Endothelial cell of umbilical vein (primary cell): ENCODE data around the gene ARHGAP15. TPM values are rescaled to one million over a fixed set of nuclear protein-coding genes. Genes with fewer than 3 reads are reported as not detected.

Source experiments
- BruUV-seq: library from RNA; stranded (reverse); fragments of 400-500 nt; replicated peaks from 2 replicates; lab custom pipeline; 2021; lab: Mats Ljungman, UMichigan
- CTCF ChIA-PET: fragments of 300-600, 350-600 bp; sonication (Branson Sonifier 250); formaldehyde crosslinking; loops from one replicate; lab custom pipeline; 2021; ENCODE audit warnings: antibody characterized with exemption, inconsistent platforms; lab: Charles Lee
- POLR2A ChIA-PET: fragments of 300-600, 350-600 bp; sonication (Branson Sonifier 250); formaldehyde crosslinking; loops from one replicate; lab custom pipeline; 2021; ENCODE audit warnings: antibody characterized with exemption, inconsistent platforms; lab: Charles Lee
- DNase-seq: peaks from one replicate; pipeline ENCODE4 v3.0.0-alpha.2; 2011; ENCODE audit warnings: low read depth, low spot score
- FAIRE-seq: peaks from 2 replicates; lab custom pipeline; 2011; peaks lifted over from hg19 to GRCh38; lab: Jason Lieb, UNC
- H2AFZ ChIP-seq: 2 replicates; pipeline ENCODE4 v1.6.0; 2012; ENCODE audit warnings: low read depth, low read length, control low read depth, inconsistent platforms
- H3K27ac ChIP-seq: 2 replicates; pipeline ENCODE4 v1.5.1; 2011; ENCODE audit warnings: low read depth, mild to moderate bottlenecking, control low read depth, low read length, moderate library complexity; ENCODE audit not compliant: insufficient read depth
- H3K27me3 ChIP-seq, 2 experiments: 2 replicates each; pipeline versions ENCODE4 v1.6.0 to v1.6.1; 2011; ENCODE audit warnings: low read length in 2 of 2, mixed read lengths in 1 of 2; ENCODE audit not compliant: control insufficient read depth in 2 of 2, insufficient read depth in 2 of 2
- H3K36me3 ChIP-seq, 2 experiments: 2 replicates in 1 of 2; 3 replicates in 1 of 2; pipeline ENCODE4 v1.5.1; 2011; ENCODE audit warnings: low read length in 2 of 2, mild to moderate bottlenecking in 1 of 2, moderate library complexity in 1 of 2; ENCODE audit not compliant: control insufficient read depth in 2 of 2, insufficient read depth in 2 of 2; ENCODE audit errors: extremely low read depth in 1 of 2
- H3K4me1 ChIP-seq: 3 replicates; pipeline ENCODE4 v1.5.1; 2011; ENCODE audit warnings: mild to moderate bottlenecking, low read length; ENCODE audit not compliant: control insufficient read depth, insufficient read depth; ENCODE audit errors: extremely low read depth
- H3K4me2 ChIP-seq: 2 replicates; pipeline ENCODE4 v1.6.1; 2011; ENCODE audit warnings: low read length, control low read depth, mixed read lengths; ENCODE audit not compliant: insufficient read depth
- H3K4me3 ChIP-seq, 3 experiments: fragments of 200-600 bp in 1 of 3; sonication (generic), shearing (Covaris generic) in 1 of 3; replicated peaks in 1 of 3; 2 replicates each; pipeline ENCODE4 v1.5.1; 2011 to 2016; ENCODE audit warnings: control low read depth in 3 of 3, low read length in 3 of 3, mild to moderate bottlenecking in 2 of 3, inconsistent platforms in 1 of 3, low read depth in 1 of 3, moderate library complexity in 1 of 3; ENCODE audit not compliant: insufficient read depth in 1 of 3
- H3K79me2 ChIP-seq: 2 replicates; pipeline ENCODE4 v1.6.0; 2012; ENCODE audit warnings: low read length, inconsistent platforms; ENCODE audit not compliant: control insufficient read depth, insufficient read depth
- H3K9ac ChIP-seq: replicated peaks from 2 replicates; pipeline ENCODE3; 2011; ENCODE audit warnings: low read length, control low read depth; ENCODE audit not compliant: insufficient read depth; ENCODE audit errors: extremely low read depth
- H3K9me1 ChIP-seq: replicated peaks from 3 replicates; pipeline ENCODE4 v1.6.0; 2011; ENCODE audit warnings: mild to moderate bottlenecking, low read length; ENCODE audit not compliant: control insufficient read depth, insufficient read depth; ENCODE audit errors: extremely low read depth
- H3K9me3 ChIP-seq: replicated peaks from 2 replicates; pipeline ENCODE4 v1.5.1; 2012; ENCODE audit warnings: low read length, inconsistent platforms; ENCODE audit not compliant: control insufficient read depth, insufficient read depth
- H4K20me1 ChIP-seq: replicated peaks from 2 replicates; pipeline ENCODE3; 2011; ENCODE audit warnings: mild to moderate bottlenecking, low read length; ENCODE audit not compliant: control insufficient read depth, insufficient read depth; ENCODE audit errors: extremely low read depth
- CTCF ChIP-seq, 2 donors: IDR thresholded peaks; 1 replicate in 1 of 2; 2 replicates in 1 of 2; pipeline ENCODE4 v1.5.1; 2011; ENCODE audit warnings: low read length in 2 of 2, mild to moderate bottlenecking in 2 of 2, moderate library complexity in 2 of 2, control low read depth in 1 of 2, inconsistent platforms in 1 of 2, low read depth in 1 of 2; ENCODE audit not compliant: insufficient read depth in 1 of 2; ENCODE audit errors: extremely low read depth in 1 of 2
- EZH2 ChIP-seq: IDR thresholded peaks from 2 replicates; pipeline ENCODE4 v1.6.1; 2012; ENCODE audit warnings: borderline replicate concordance, low read depth, mild to moderate bottlenecking, moderate library complexity, low read length, inconsistent platforms; ENCODE audit not compliant: severe bottlenecking
- FOS ChIP-seq: IDR thresholded peaks from 2 replicates; pipeline ENCODE4 v1.6.1; 2011; ENCODE audit warnings: mild to moderate bottlenecking, low read length, moderate library complexity, borderline replicate concordance; ENCODE audit not compliant: insufficient read depth
- GATA2 ChIP-seq: IDR thresholded peaks from 2 replicates; pipeline ENCODE4 v1.7.0; 2011; ENCODE audit warnings: low read depth, mild to moderate bottlenecking, moderate library complexity, mixed read lengths, low read length; ENCODE audit not compliant: insufficient read length, insufficient read depth
- JUN ChIP-seq: IDR thresholded peaks from 2 replicates; pipeline ENCODE4 v1.6.1; 2011; ENCODE audit warnings: borderline replicate concordance, low read depth; ENCODE audit not compliant: insufficient read length, insufficient read depth
- MYC ChIP-seq: IDR thresholded peaks from one replicate; pipeline ENCODE4 v1.6.1; 2011; ENCODE audit warnings: mild to moderate bottlenecking, low read depth, low read length
- POLR2A ChIP-seq: IDR thresholded peaks from 2 replicates; pipeline ENCODE4 v1.6.1; 2012; ENCODE audit warnings: low read depth, mild to moderate bottlenecking, control low read depth, low read length
- POLR2AphosphoS5 ChIP-seq: IDR thresholded peaks from 2 replicates; pipeline ENCODE4 v1.6.1; 2012; ENCODE audit warnings: low read depth, mild to moderate bottlenecking, control low read depth, low read length, moderate library complexity; ENCODE audit not compliant: insufficient read depth
- dilution Hi-C: fragments of 300-500 bp; cut with MboI; formaldehyde crosslinking; loops from one replicate; pipeline ENCODE4 v1.15.0; 2019; ENCODE audit warnings: low sequenced_read_pairs; ENCODE audit not compliant: extremely low pct_ligation_motif_present
- intact Hi-C: fragments of 100-400 bp; cut with micrococcal nuclease; formaldehyde crosslinking; loops from one replicate; pipeline ENCODE4 v1.10.0; 2022
- polyA plus RNA-seq, 4 experiments: library from polyadenylated mRNA; depleted of rRNA in 3 of 4; stranded (reverse) in 3 of 4; unstranded in 1 of 4; fragments of >200 nt; gene quantifications; 2 replicates each; pipeline versions ENCODE4 v1.2.1 to v1.2.3, GENCODE V29; 2011 to 2012; ENCODE audit warnings: missing spikeins in 1 of 4
- total RNA-seq: library from RNA; stranded (reverse); gene quantifications from 2 replicates; pipeline ENCODE4 v1.2.3, GENCODE V29; 2021
- TF ChIP-seq, protein P1 (sequence below): IDR thresholded peaks from 2 replicates; pipeline ENCODE4 v1.6.1; 2011; ENCODE audit not compliant: insufficient read depth, insufficient read length

Gene ARHGAP15
- total and polyA plus RNA-seq, 2 donors (not counting 3 experiments of a cell fraction or from before 2014, with no cell fraction given): not detected

DNA sequence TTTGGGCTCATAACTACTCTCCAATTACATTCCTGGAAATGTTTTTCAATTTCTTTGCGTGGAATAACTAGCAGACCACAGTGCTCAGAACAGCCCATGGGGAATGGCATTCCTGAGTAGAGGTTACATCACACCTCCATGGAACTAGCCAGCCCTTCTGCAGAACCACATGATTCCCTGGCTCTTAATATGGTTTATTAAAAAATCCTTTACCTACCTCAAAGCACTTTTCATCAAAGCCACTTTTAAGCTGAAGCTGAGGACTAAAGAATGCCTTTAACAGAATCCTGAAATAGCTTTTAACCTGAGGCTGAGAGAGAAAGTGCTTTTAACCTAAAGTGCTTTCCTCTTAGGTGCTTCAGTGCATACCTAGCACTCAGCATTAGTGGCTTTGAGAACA is 376.3 kb downstream of the ARHGAP15 start:
- ChIA-PET CTCF (no interaction called here), POLR2A (no interaction called here)
- TF ChIP-seq FOS (no peak), EZH2 (no peak), CTCF (IDR thresholded peaks at IDR 0.05; ENCODE audit: extremely low read depth in 1 of 2, insufficient read depth in 1 of 2, low read depth in 1 of 2, low read length in 2 of 2) (no peak), GATA2 (no peak), POLR2A (no peak), JUN (no peak), MYC (no peak), POLR2AphosphoS5 (no peak)
- TF ChIP-seq, protein P1, sequence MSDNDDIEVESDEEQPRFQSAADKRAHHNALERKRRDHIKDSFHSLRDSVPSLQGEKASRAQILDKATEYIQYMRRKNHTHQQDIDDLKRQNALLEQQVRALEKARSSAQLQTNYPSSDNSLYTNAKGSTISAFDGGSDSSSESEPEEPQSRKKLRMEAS: no peak
- Histone ChIP-seq H3K4me1 (no peaks in the 10 kb centered on the region), H3K4me3 (no peak overlapping the region), H3K27ac (no peak overlapping the region), H4K20me1 (no peaks in the 10 kb centered on the region), H3K9me3 (no peaks in the 10 kb centered on the region), H3K36me3 (no peaks in the 10 kb centered on the region), H3K79me2 (no peaks in the 10 kb centered on the region), H3K9ac (no peak overlapping the region), H2AFZ (no peak overlapping the region), H3K27me3 (no peaks in the 10 kb centered on the region), H3K4me2 (no peak overlapping the region), H3K9me1 (no peaks in the 10 kb centered on the region)
- FAIRE-seq: no peak
- dilution Hi-C loops: no loop called here
- no peak for DNase-seq
- BruUV-seq: no TSS peak
- intact Hi-C loops: no loop called here
